Measurements from ENCODE around the gene CADM1. TPM values are rescaled to one million over a fixed set of nuclear protein-coding genes. Genes with fewer than 3 reads are reported as not detected.

CADM1 gene
- total and polyA plus RNA-seq, 4 donors = 13.0 to 40.6 (median 28.9) TPM

GRCh38 chr11:115524572-115524971, 20.4 kb upstream of the CADM1 start:
- 89% methylated on average over 1 of the region's 1 CpG for WGBS

More at GRCh38 chr11:115524572-115524971, 20.4 kb upstream of the CADM1 start:
- TF ChIP-seq REST (IDR thresholded peaks at IDR 0.05) = no peak
- no peak for TF ChIP-seq ZBTB33 (IDR thresholded peaks at IDR 0.05)
- no peak for TF ChIP-seq EGR1 (IDR thresholded peaks at IDR 0.05; ENCODE audit: low read depth in 2 of 2)
- no peak for TF ChIP-seq MAX (IDR thresholded peaks at IDR 0.05)
- TF ChIP-seq RAD21 (IDR thresholded peaks at IDR 0.05) = no peak
- TF ChIP-seq CTCF (IDR thresholded peaks at IDR 0.05; ENCODE audit: low read depth, low read length, missing input control) = no peak
- no peak overlapping the region for H3K4me3 ChIP-seq (ENCODE audit: low read depth in 1 of 3, low read length in 3 of 3)
- no peak for DNase-seq (ENCODE audit: low spot score)
- H3K27me3 ChIP-seq (ENCODE audit: control insufficient read depth in 4 of 4, insufficient read depth in 4 of 4, low read length in 3 of 4) = no peaks in the 10 kb centered on the region
- H3K27ac ChIP-seq (ENCODE audit: low read depth in 1 of 2, low read length in 2 of 2) = peak overlapping the region in 1 of 2 donors; percentile 70
- H3K4me1 ChIP-seq (ENCODE audit: control insufficient read depth in 4 of 4, insufficient read depth in 4 of 4, low read length in 3 of 4) = peaks cover 1 to 36% (median 20%) of the 10 kb centered on the region in 4 donors
- no peaks in the 10 kb centered on the region for H3K36me3 ChIP-seq (ENCODE audit: control insufficient read depth in 4 of 4, insufficient read depth in 3 of 4, low read depth in 1 of 4, low read length in 3 of 4)
- H3K9me3 ChIP-seq (ENCODE audit: control insufficient read depth in 4 of 4, low read length in 3 of 4) = no peaks in the 10 kb centered on the region
- H3K9ac ChIP-seq (ENCODE audit: low read depth in 1 of 2, low read length in 2 of 2) = no peak overlapping the region

Data from liver (tissue), 9 donors.